Naive thymus-derived CD4-positive, alpha-beta T cell (primary cell): ENCODE results near the gene ZNF674. TPM values are rescaled to one million over a fixed set of nuclear protein-coding genes. Genes with fewer than 3 reads are reported as not detected.

ENCODE experiments used
- ATAC-seq: fragments of 150-1000 bp; cut with Tn5 transposase; 2 replicates; pipeline ENCODE4 v1.10.0; 2021; ENCODE audit warnings: mild to moderate bottlenecking, moderate library complexity
- CTCF ChIA-PET: fragments of 350-600 bp; sonication (Branson Sonifier 250); formaldehyde crosslinking; loops from one replicate; lab custom pipeline; 2021; ENCODE audit warnings: antibody characterized with exemption; lab: Charles Lee
- POLR2A ChIA-PET: fragments of 350-600 bp; sonication (Branson Sonifier 250); formaldehyde crosslinking; loops from one replicate; lab custom pipeline; 2021; ENCODE audit warnings: antibody characterized with exemption, inconsistent platforms; lab: Charles Lee
- DNase-seq, 9 donors: peaks; one replicate each; pipeline versions ENCODE4 v3.0.0 to v3.0.0-alpha.2; 2020 to 2022; ENCODE audit warnings: mixed read lengths in 1 of 9
- H3K27ac ChIP-seq: one replicate; pipeline ENCODE4 v1.7.0; 2013; ENCODE audit warnings: mild to moderate bottlenecking, low read depth, low read length, moderate library complexity
- H3K27me3 ChIP-seq, 2 donors: one replicate each; pipeline ENCODE4 v1.7.0; 2013; ENCODE audit warnings: low read length in 2 of 2, mild to moderate bottlenecking in 2 of 2, moderate library complexity in 2 of 2; ENCODE audit not compliant: control insufficient read depth in 2 of 2, insufficient read depth in 2 of 2
- H3K36me3 ChIP-seq, 3 experiments: 1 replicate in 2 of 3; 2 replicates in 1 of 3; pipeline ENCODE4 v1.7.0; 2013; ENCODE audit warnings: low read length in 3 of 3, mild to moderate bottlenecking in 3 of 3, moderate library complexity in 1 of 3; ENCODE audit not compliant: insufficient read depth in 3 of 3, control insufficient read depth in 2 of 3
- H3K4me1 ChIP-seq, 2 donors: one replicate each; pipeline ENCODE4 v1.7.0; 2013; ENCODE audit warnings: low read length in 2 of 2, mild to moderate bottlenecking in 2 of 2, moderate library complexity in 1 of 2; ENCODE audit not compliant: control insufficient read depth in 2 of 2, insufficient read depth in 2 of 2
- H3K4me3 ChIP-seq: 2 replicates; pipeline ENCODE4 v1.7.0; 2013; ENCODE audit warnings: mild to moderate bottlenecking, low read length
- H3K9me3 ChIP-seq, 3 experiments: 1 replicate in 2 of 3; 2 replicates in 1 of 3; pipeline ENCODE4 v1.7.0; 2013; ENCODE audit warnings: low read length in 3 of 3; ENCODE audit not compliant: control insufficient read depth in 2 of 3
- H3K27ac Mint-ChIP-seq, 9 donors: one replicate each; pipeline ENCODE4 v1.8.0; 2020 to 2022; ENCODE audit warnings: mixed read lengths in 9 of 9, mild to moderate bottlenecking in 8 of 9, moderate library complexity in 5 of 9, inconsistent platforms in 2 of 9
- H3K27me3 Mint-ChIP-seq, 5 donors: one replicate each; pipeline ENCODE4 v1.8.0; 2021 to 2022; ENCODE audit warnings: mixed read lengths in 5 of 5, mild to moderate bottlenecking in 1 of 5
- H3K36me3 Mint-ChIP-seq, 5 donors: one replicate each; pipeline ENCODE4 v1.8.0; 2020 to 2022; ENCODE audit warnings: mixed read lengths in 5 of 5, mild to moderate bottlenecking in 3 of 5, inconsistent platforms in 1 of 5
- H3K4me1 Mint-ChIP-seq, 7 donors: one replicate each; pipeline ENCODE4 v1.8.0; 2020 to 2022; ENCODE audit warnings: mixed read lengths in 7 of 7, mild to moderate bottlenecking in 3 of 7, inconsistent platforms in 1 of 7
- H3K4me3 Mint-ChIP-seq, 10 donors: one replicate each; pipeline ENCODE4 v1.8.0; 2020 to 2022; ENCODE audit warnings: mild to moderate bottlenecking in 10 of 10, mixed read lengths in 10 of 10, moderate library complexity in 6 of 10, inconsistent platforms in 2 of 10
- H3K9me3 Mint-ChIP-seq, 11 donors: one replicate each; pipeline ENCODE4 v1.8.0; 2020 to 2022; ENCODE audit warnings: mixed read lengths in 11 of 11, mild to moderate bottlenecking in 4 of 11, inconsistent platforms in 1 of 11, moderate library complexity in 1 of 11
- intact Hi-C, 2 donors: fragments of 100-400 bp; cut with micrococcal nuclease; formaldehyde crosslinking; loops; one replicate each; pipeline ENCODE4 v1.15.1; 2023
- polyA plus RNA-seq, 2 donors: library from polyadenylated mRNA; unstranded; fragments of 300-500 nt; fragmentation: Illumina TruSeq; gene quantifications; one replicate each; pipeline ENCODE4 v1.2.3, GENCODE V29; 2021
- total RNA-seq, 6 experiments: library from RNA in 5 of 6; stranded (reverse) in 5 of 6; gene quantifications; 1 replicate in 5 of 6; 2 replicates in 1 of 6; pipeline ENCODE4 v1.2.3 and lab custom pipeline; 2021 to 2026

The ZNF674 gene
- total and polyA plus RNA-seq, 7 experiments from 2014 or later, result 0.77 to 6.9 (median 5.1) TPM

- H3K36me3 Mint-ChIP-seq, result peaks cover 0 to 23% (median 0%) of the 10 kb centered on the region in 5 donors
These were observed 31.2 kb upstream of the ZNF674 start for GRCh38 chrX:46576458-46576857.

GRCh38 chrX:46575991-46576392, 30.8 kb upstream of the ZNF674 start:
- Mint-ChIP-seq H3K27ac (peak overlapping the region in 1 of 9 donors; percentile 43), H3K4me1 (peaks cover 21 to 51% (median 38%) of the 10 kb centered on the region in 7 donors), H3K4me3 (peak overlapping the region; percentile 56 to 83 (median 68)), H3K27me3 (no peaks in the 10 kb centered on the region), H3K36me3 (peaks cover 0 to 23% (median 0%) of the 10 kb centered on the region in 5 donors), H3K9me3 (no peaks in the 10 kb centered on the region)
- Histone ChIP-seq H3K27ac (no peak overlapping the region), H3K4me1 (peaks cover 3 to 17% of the 10 kb centered on the region in 2 donors), H3K4me3 (peak overlapping the region; percentile 61), H3K9me3 (no peaks in the 10 kb centered on the region), H3K27me3 (no peaks in the 10 kb centered on the region), H3K36me3 (no peaks in the 10 kb centered on the region)
- DNase-seq (no peak), ATAC-seq (no peak)
- intact Hi-C loops, result loop anchor here (1.0 to 2.0 kb wide), 4 partner anchors 12 to 129 kb away; no protein-coding TSS in a partner anchor
- ChIA-PET POLR2A (no interaction called here), CTCF (no interaction called here)

More at GRCh38 chrX:46576458-46576857, 31.2 kb upstream of the ZNF674 start:
- Histone ChIP-seq H3K9me3 (no peaks in the 10 kb centered on the region), H3K36me3 (no peaks in the 10 kb centered on the region), H3K27ac (no peak overlapping the region), H3K27me3 (no peaks in the 10 kb centered on the region), H3K4me3 (no peak overlapping the region), H3K4me1 (peaks cover 3 to 17% of the 10 kb centered on the region in 2 donors)
- no peak for DNase-seq
- H3K27me3 Mint-ChIP-seq, result no peaks in the 10 kb centered on the region
- peaks cover 21 to 51% (median 38%) of the 10 kb centered on the region in 7 donors for H3K4me1 Mint-ChIP-seq
- H3K27ac Mint-ChIP-seq, result peak overlapping the region in 1 of 9 donors; percentile 43
- CTCF ChIA-PET, result no interaction called here
- no peaks in the 10 kb centered on the region for H3K9me3 Mint-ChIP-seq
- POLR2A ChIA-PET, result no interaction called here
- intact Hi-C loops, result no loop called here
- peak overlapping the region; percentile 14 to 83 (median 62) for H3K4me3 Mint-ChIP-seq
- no peak for ATAC-seq

GRCh38 chrX:46575586-46575985, 30.4 kb upstream of the ZNF674 start:
- ATAC-seq, result no peak
- H3K9me3 ChIP-seq, result no peaks in the 10 kb centered on the region
- peak overlapping the region; percentile 45 to 83 (median 68) for H3K4me3 Mint-ChIP-seq
- DNase-seq, result no peak
- no peaks in the 10 kb centered on the region for H3K36me3 ChIP-seq
- peak overlapping the region; percentile 61 for H3K4me3 ChIP-seq
- no peaks in the 10 kb centered on the region for H3K27me3 ChIP-seq
- peaks cover 3 to 17% of the 10 kb centered on the region in 2 donors for H3K4me1 ChIP-seq
- peaks cover 21 to 51% (median 38%) of the 10 kb centered on the region in 7 donors for H3K4me1 Mint-ChIP-seq
- intact Hi-C loops, result loop anchor here (1.0 to 2.0 kb wide), 4 partner anchors 13 to 129 kb away; no protein-coding TSS in a partner anchor
- H3K27ac ChIP-seq, result no peak overlapping the region
- ChIA-PET POLR2A (no interaction called here), CTCF (no interaction called here)
- H3K27ac Mint-ChIP-seq, result peak overlapping the region in 2 of 9 donors; percentile 33 to 55
- no peaks in the 10 kb centered on the region for H3K9me3 Mint-ChIP-seq
- H3K36me3 Mint-ChIP-seq, result peaks cover 0 to 23% (median 0%) of the 10 kb centered on the region in 5 donors
- no peaks in the 10 kb centered on the region for H3K27me3 Mint-ChIP-seq

- ChIA-PET CTCF (interaction anchor here (1.0 kb wide), 1 partner anchor 67 kb away, joined by 3 read pairs; no protein-coding TSS in a partner anchor), POLR2A (interaction anchor here (1.5 to 1.7 kb wide), 2 partner anchors 12 to 37 kb away, joined by 4 to 6 read pairs; no protein-coding TSS in a partner anchor)
- no peaks in the 10 kb centered on the region for H3K9me3 ChIP-seq
- no peaks in the 10 kb centered on the region for H3K36me3 ChIP-seq
- no peaks in the 10 kb centered on the region for H3K9me3 Mint-ChIP-seq
- H3K27me3 Mint-ChIP-seq, result no peaks in the 10 kb centered on the region
- peaks cover 21 to 51% (median 38%) of the 10 kb centered on the region in 7 donors for H3K4me1 Mint-ChIP-seq
- intact Hi-C loops, result loop anchor here (1.0 to 5.0 kb wide), 6 partner anchors 13 to 1703 kb away; partner anchors contain the start of gene KDM6A (in 1 of the 2)
- H3K36me3 Mint-ChIP-seq, result peaks cover 0 to 23% (median 0%) of the 10 kb centered on the region in 5 donors
- no peaks in the 10 kb centered on the region for H3K27me3 ChIP-seq
- ATAC-seq, result peak; percentile 41
- no peak overlapping the region for H3K27ac ChIP-seq
- peaks cover 3 to 17% of the 10 kb centered on the region in 2 donors for H3K4me1 ChIP-seq
- peak overlapping the region in 2 of 9 donors; percentile 39 to 72 for H3K27ac Mint-ChIP-seq
- H3K4me3 Mint-ChIP-seq, result peak overlapping the region; percentile 51 to 83 (median 74)
- peak in 8 of 9 donors; percentile 10 to 52 (median 38) for DNase-seq
- H3K4me3 ChIP-seq, result peak overlapping the region; percentile 61
These were observed 29.7 kb upstream of the ZNF674 start for GRCh38 chrX:46574774-46575381.

GRCh38 chrX:46573892-46574773, 28.9 kb upstream of the ZNF674 start:
- POLR2A ChIA-PET, result interaction anchor here (1.5 to 1.7 kb wide), 2 partner anchors 13 to 37 kb away, joined by 4 to 6 read pairs; no protein-coding TSS in a partner anchor
- peaks cover 17 to 45% (median 38%) of the 10 kb centered on the region in 7 donors for H3K4me1 Mint-ChIP-seq

More at GRCh38 chrX:46573892-46574773, 28.9 kb upstream of the ZNF674 start:
- Histone ChIP-seq H3K36me3 (no peaks in the 10 kb centered on the region), H3K27ac (peak overlapping the region; percentile 57), H3K9me3 (no peaks in the 10 kb centered on the region), H3K4me1 (peaks cover 3 to 17% of the 10 kb centered on the region in 2 donors), H3K27me3 (no peaks in the 10 kb centered on the region), H3K4me3 (peak overlapping the region; percentile 61)
- peaks cover 0 to 17% (median 0%) of the 10 kb centered on the region in 5 donors for H3K36me3 Mint-ChIP-seq
- peak overlapping the region; percentile 51 to 84 (median 74) for H3K4me3 Mint-ChIP-seq
- H3K9me3 Mint-ChIP-seq, result no peaks in the 10 kb centered on the region
- no peaks in the 10 kb centered on the region for H3K27me3 Mint-ChIP-seq
- intact Hi-C loops, result loop anchor here (1.0 to 5.0 kb wide), 9 partner anchors 15 to 1702 kb away; partner anchors contain the start of genes ZNF674 (in 2 of the 2), KDM6A (in 1 of the 2) and RP2 (in 1 of the 2)
- ATAC-seq (peak; percentile 72), DNase-seq (peak; percentile 29 to 76 (median 64))
- H3K27ac Mint-ChIP-seq, result peak overlapping the region in 2 of 9 donors; percentile 39 to 72
- CTCF ChIA-PET, result interaction anchor here (1.0 kb wide), 1 partner anchor 68 kb away, joined by 3 read pairs; no protein-coding TSS in a partner anchor
